Testis (tissue), 2 donors: ENCODE data around the gene PRKAR1B.

ENCODE experiments used
- CTCF ChIP-seq, 3 experiments: fragments of 450-650 bp in 2 of 3; fragments of 200-600 bp in 1 of 3; sonication (generic) in 1 of 3; IDR thresholded peaks; one replicate each; pipeline ENCODE4 v1.5.1; 2016 to 2019; ENCODE audit warnings: antibody characterized with exemption in 3 of 3, mild to moderate bottlenecking in 2 of 3, moderate library complexity in 1 of 3
- POLR2A ChIP-seq: fragments of 450-650 bp; IDR thresholded peaks from one replicate; pipeline ENCODE4 v1.6.1; 2017; ENCODE audit warnings: antibody characterized with exemption, mild to moderate bottlenecking, moderate library complexity

- TF ChIP-seq POLR2A (no peak), CTCF (IDR thresholded peaks at IDR 0.05) (no peak)
These were observed 204.1 kb downstream of the PRKAR1B start for GRCh38 chr7:522951-523314.
